ENCODE data around the gene LRMDA.

GRCh38 chr10:76138286-76138685 is 706.9 kb downstream of the LRMDA start:
- TF ChIP-seq CTCF (conservative IDR thresholded peaks at IDR 0.05; ENCODE audit: low read depth, low read length) (no peak), EZH2 (IDR thresholded peaks at IDR 0.05; ENCODE audit: borderline replicate concordance, low read depth, low read length, poor library complexity, severe bottlenecking) (no peak)
